ENCODE results near the gene ITGA4.

ITGA4 gene

GRCh38 chr2:181499231-181499630, 42.0 kb downstream of the ITGA4 start:
- no peak for DNase-seq (ENCODE audit: low read depth in 2 of 3, low spot score in 2 of 3)

DNA sequence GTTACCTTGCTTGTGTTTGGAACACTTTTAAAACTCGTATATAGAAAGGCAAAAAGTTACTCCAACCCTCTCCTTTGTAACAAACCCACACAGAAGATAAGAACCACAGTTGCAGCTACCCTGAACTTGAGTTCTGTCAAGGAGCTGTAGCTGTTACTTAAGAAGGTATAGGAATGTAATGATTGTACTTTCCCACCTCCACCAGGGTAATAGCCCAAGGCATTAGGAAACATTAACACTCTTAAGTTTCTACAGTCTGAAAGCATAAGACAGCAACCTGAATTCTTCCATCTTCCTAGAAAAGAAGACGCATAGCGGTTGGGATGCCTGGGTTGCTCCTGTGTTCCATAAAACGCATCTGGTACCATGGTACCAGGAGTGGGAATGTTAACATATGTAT, 43.0 kb downstream of the ITGA4 start:
- no peak for DNase-seq (ENCODE audit: low read depth in 2 of 3, low spot score in 2 of 3)

DNA sequence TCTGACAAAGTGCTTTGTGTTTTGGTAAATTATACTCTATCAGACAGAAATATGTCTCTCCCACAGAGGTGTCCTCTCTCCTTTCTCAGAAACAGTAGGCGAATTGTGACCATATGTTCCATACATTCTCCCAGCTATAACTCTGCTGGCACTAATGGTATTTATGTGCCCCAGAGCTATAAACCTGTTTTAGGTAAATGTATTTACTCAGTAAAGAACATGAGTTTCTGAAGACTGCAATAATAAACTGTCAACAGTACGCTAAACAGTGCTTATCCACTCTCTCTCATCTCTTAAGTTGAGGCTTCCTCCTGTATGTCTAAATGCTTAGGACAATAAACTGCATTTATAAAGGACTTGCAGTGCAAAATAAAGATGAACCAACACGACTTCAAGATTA, 58.5 kb downstream of the ITGA4 start:
- no peak for DNase-seq (ENCODE audit: low read depth in 2 of 3, low spot score in 2 of 3)

GRCh38 chr2:181516992-181517391, 59.8 kb downstream of the ITGA4 start:
- DNase-seq (ENCODE audit: low read depth in 2 of 3, low spot score in 2 of 3), result no peak

- no peak for DNase-seq (ENCODE audit: low read depth in 2 of 3, low spot score in 2 of 3)
Measured at GRCh38 chr2:181517685-181518301, 60.6 kb downstream of the ITGA4 start.

DNA sequence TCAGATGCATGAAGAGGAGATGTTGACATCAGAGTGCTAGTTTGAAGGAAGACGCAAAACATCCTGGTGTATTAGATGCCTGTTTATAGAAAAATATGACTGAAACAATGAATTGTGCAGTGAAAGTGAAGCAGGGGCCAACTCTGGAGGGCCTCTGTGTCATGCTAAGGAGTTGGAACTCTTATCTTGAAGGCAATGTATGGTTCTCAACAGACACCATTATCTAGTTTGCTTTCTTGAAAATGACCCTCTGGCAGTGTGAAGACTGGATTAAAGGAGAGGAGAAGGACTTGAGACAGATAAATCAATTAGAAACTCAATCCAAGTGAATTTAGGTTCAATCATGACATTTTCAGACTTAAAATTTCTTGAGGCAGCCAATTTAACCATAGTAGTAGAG, 63.1 kb downstream of the ITGA4 start:
- no peak for DNase-seq (ENCODE audit: low read depth in 2 of 3, low spot score in 2 of 3)

DNA sequence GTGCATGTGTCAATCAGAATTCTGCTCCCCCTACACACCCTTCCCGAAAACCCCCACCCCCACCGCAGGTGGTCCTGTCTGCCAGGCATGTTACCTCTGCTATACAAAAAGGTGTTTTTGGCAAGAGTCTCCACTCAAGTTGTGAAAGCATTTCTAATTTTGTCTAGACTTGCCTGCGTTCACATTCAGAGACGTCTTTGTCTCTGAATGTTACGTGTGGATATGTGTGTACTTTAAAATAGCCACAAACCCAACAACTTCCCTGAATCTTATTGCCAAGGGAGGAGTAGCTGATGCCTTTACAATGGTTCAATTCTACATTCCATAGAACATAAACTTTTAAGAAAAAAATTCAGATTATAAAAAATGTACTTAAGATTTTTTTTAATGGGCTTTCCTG, 66.6 kb downstream of the ITGA4 start:
- no peak for DNase-seq (ENCODE audit: low read depth in 2 of 3, low spot score in 2 of 3)

DNA sequence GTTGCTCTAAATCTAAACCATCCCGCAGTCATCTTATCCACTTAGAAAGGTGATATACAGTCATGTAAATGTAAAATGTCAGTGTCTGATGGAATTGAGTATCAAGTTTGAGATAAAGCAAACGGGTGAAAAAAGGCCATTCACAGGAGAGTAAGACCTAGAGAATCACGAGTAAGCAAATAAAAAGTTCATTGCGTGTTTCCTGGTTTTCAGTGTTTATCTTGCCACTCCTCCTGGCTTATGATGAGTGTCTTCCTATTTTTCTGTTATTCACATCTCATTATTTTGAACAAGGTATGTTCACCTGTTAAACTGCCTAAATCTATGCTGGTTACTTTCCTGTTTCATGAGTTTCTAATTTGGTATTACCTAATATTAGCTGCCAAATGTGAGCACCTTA, 68.8 kb downstream of the ITGA4 start:
- no peak for DNase-seq (ENCODE audit: low read depth in 2 of 3, low spot score in 2 of 3)

DNA sequence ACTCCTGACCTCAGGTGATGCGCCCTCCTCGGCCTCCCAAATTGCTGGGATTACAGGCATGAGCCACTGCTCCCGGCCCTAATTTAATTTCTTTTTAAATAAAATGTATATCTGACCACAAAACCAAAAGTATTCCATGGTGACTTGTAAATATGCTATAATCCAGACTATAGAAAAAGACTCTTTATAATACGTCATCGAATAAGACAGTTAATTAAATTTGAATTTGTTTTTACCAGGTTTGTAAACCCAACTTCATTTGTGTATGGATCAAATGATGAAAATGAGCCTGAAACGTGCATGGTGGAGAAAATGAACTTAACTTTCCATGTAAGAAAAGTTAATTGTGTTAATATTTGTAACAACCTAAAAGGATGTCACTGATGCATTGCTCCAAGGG, 69.9 kb downstream of the ITGA4 start:
- DNase-seq (ENCODE audit: low read depth in 2 of 3, low spot score in 2 of 3), result no peak

DNA sequence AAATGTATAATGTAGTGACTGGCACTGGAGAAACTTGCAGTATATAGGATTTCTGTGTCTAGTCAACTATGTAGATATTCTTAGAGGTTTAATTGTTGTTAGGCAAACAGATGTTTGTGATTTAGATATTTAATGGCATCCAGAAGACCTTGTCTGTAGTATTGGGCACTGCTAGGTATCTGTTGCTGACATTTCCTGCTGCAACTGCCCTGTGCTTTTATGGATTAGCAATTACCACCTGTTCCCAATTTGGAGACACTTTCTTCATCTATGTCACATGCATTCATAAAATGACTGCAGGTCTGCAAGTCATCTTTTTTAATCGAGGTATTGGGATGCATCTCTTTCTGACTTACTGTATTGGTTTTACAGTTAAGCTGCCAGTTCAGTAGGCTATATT, 71.3 kb downstream of the ITGA4 start:
- no peak for DNase-seq (ENCODE audit: low read depth in 2 of 3, low spot score in 2 of 3)

DNA sequence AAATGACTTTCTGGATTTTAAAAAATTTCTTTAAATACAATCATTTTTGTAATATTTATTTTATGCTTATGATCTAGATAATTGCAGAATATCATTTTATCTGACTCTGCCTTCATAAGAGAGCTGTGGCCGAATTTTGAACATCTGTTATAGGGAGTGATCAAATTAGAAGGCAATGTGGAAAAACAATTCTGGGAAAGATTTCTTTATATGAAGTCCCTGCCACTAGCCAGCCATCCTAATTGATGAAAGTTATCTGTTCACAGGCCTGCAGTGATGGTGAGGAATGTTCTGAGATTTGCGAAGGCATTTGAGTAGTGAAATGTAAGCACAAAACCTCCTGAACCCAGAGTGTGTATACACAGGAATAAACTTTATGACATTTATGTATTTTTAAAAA, 79.5 kb downstream of the ITGA4 start:
- no peak for DNase-seq (ENCODE audit: low read depth in 2 of 3, low spot score in 2 of 3)

- DNase-seq (ENCODE audit: low read depth in 2 of 3, low spot score in 2 of 3), result no peak
Measured at GRCh38 chr2:181540421-181540820, 83.2 kb downstream of the ITGA4 start.

DNA sequence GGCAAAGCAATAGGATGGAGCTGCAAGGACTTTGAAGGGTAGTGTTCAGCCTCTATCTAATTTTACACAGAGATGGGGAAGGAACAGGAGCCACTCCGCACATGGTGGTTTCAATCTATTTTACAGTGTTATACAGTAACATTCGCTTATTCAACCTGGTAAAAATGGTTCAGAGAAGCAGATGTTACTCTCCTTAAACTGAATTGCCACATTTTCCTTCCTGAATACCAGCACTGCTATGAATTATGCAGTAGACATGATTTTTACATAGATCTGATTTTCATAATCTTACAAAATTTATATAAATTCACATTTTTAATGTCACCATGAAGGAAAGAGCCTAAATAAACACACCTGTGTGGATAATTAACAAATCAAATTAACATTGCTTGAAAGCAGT, 85.0 kb downstream of the ITGA4 start:
- no peak for DNase-seq (ENCODE audit: low read depth in 2 of 3, low spot score in 2 of 3)

- DNase-seq (ENCODE audit: low read depth in 2 of 3, low spot score in 2 of 3), result no peak
Measured at GRCh38 chr2:181546086-181546485, 88.9 kb downstream of the ITGA4 start.

DNA sequence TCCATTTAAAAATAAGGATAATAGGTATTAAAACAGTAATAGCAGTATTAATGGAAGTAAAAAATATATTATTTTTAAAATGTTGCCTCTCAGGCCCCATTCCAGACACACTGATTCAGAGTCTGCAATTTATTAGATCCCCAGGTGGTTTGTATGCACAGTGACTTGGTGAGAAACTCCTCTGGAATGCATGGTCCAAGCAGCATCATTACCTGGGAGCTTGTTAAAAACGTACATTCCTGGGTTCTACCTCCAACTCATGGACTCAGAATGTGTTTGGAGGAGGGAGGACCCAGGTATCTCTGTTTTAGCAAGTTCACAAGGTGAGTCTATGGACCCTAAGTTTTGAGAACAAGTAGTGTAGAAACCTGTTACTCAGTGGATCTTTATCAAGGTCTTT, 95.6 kb downstream of the ITGA4 start:
- DNase-seq (ENCODE audit: low read depth in 2 of 3, low spot score in 2 of 3), result no peak

- no peak for DNase-seq (ENCODE audit: low read depth in 2 of 3, low spot score in 2 of 3)
Measured at GRCh38 chr2:181553244-181553643, 96.1 kb downstream of the ITGA4 start.

DNA sequence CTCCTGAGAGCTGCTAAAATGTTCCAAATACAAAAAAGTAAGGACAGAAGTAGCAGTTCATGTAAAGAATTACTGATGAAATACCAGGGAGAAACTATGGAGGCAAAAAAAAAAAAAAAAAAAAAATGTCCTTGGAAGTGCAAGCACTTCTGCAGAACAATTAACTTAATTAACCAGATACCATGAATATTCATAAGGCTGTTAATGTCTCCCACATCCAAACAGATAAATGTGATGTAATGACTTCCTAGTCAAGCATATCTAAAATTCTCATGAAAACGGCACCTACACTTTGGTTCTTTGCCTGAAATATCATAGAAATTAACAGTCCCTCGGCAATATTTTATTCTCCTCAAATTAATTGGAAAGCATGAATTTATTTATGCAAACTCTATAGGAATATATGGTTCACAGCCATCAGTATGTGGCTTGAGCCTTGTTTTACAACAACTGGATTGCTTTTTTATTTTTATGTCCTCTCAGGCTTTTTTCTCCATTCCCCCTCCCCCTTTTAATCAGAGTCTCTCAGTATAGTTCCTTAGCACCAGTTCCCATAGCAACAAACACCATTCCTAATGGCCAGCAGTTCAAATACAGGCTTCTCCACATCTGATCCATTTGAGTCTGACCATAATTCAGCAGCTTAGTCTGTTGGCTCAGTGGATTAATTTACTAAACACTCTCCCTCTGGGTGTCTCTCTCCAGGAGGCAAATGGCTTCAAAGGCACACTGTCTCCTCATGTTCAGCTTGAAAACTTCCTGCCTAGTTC, 97.1 kb downstream of the ITGA4 start:
- DNase-seq (ENCODE audit: low read depth in 2 of 3, low spot score in 2 of 3), result no peak

- DNase-seq (ENCODE audit: low read depth in 2 of 3, low spot score in 2 of 3), result no peak
Measured at GRCh38 chr2:181558371-181558770, 101.2 kb downstream of the ITGA4 start.

GRCh38 chr2:181563101-181563692, 106.0 kb downstream of the ITGA4 start:
- no peak for DNase-seq (ENCODE audit: low read depth in 2 of 3, low spot score in 2 of 3)

GRCh38 chr2:181566334-181567032, 109.3 kb downstream of the ITGA4 start:
- no peak for DNase-seq (ENCODE audit: low read depth in 2 of 3, low spot score in 2 of 3)

DNA sequence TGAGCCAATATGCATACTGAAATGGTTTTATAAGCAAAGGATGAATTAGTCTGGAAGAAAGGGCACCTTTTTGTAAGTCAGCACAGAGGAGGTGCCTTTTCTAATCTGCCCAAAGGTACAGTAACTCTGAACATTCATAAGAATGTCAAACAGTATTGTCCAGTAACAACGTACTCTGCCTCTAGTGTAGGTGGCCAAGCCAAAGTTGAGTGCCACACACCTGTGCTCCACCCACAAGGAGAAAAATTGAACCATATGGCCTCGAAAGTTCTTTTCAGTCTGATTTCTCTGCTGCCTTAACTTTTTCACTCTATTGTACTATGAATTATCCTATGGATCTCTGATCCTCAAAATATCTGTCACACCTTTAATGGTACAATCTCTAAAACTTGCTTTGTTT, 112.9 kb downstream of the ITGA4 start:
- DNase-seq (ENCODE audit: low read depth in 2 of 3, low spot score in 2 of 3), result no peak
